GM21825 (cell line): ENCODE data around the gene POTEM.
A peak's percentile ranks its signal among the peaks of the same experiment; 100 is the strongest.
"Not testable (repeated sequence)": the region's sequence is repeated elsewhere in the genome, so short reads cannot be mapped to it uniquely, and the experiment has no call there.

Source experiments
- ATAC-seq: cut with Tn5 transposase; IDR thresholded peaks from one replicate; pipeline ENCODE4 v1.9.1; 2021; ENCODE audit warnings: mild to moderate bottlenecking, moderate library complexity; ENCODE audit not compliant: unreplicated experiment

The POTEM gene

GRCh38 chr14:18967134-18967533 lies at the start of gene POTEM:
Gene POTEM (plus strand): TSS chr14:18967434. CDS start chr14:18967486, 52 bp downstream.
- not testable (repeated sequence) for ATAC-seq

- ATAC-seq, result not testable (repeated sequence)
Measured at GRCh38 chr14:18918345-18918744, 48.9 kb upstream of the POTEM start.

- not testable (repeated sequence) for ATAC-seq
Measured at GRCh38 chr14:18920052-18920451, 47.2 kb upstream of the POTEM start.

DNA sequence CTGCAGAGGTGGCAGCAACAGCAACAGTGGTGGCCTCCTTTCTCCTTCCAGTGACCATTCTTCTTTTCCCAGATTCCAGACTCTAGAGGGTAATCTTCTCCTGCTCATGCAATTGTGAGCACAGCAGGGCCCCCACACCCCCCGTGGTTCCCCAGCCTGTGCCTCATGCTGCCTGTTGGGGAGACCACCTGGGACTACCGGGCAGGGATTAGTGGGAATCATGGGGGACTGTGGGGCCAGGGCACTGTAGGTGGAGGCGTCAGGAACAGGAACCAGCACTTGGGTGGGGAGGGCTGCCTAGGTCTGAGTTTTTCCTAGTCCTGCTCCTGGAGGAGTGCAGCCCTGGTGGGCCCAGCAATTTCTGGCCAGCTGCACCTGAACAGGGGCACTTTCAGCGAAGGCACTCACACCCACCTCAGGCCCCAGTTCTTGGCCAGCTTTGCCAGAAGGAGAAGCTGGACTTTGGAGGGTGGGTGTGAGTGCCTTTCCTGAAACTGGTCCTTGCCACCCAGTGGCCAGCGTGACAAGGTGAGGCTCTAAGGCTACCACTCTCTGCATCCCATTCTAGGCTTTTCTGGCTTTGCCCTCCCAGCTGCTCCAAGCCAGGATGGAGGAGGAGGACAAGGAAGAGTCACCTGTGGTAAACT lies 46.1 kb upstream of the POTEM start:
- ATAC-seq, result not testable (repeated sequence)

DNA sequence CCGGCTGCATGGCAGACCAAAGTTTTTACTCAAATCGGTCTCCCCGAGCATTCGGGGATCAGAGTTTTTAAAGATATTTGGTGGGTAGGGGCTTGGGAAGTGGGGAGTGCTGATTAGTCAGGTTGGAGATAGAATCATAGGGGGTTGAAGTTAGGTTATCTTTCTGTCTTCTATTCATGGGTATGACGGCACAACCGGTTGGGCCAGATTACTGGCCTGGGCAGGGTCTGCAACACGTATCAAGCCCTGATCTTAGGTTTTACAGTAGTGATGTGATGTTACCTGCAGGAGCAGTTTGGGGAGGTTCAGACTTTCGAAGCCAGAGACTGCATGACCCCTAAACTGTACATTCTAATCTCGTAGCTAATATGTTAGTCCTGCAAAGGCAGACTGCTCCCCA lies 30.4 kb upstream of the POTEM start:
- ATAC-seq, result not testable (repeated sequence)

GRCh38 chr14:18938733-18939132 lies 28.5 kb upstream of the POTEM start:
- ATAC-seq, result not testable (repeated sequence)

- ATAC-seq, result not testable (repeated sequence)
Measured at GRCh38 chr14:18949939-18950338, 17.3 kb upstream of the POTEM start.

GRCh38 chr14:18953085-18953484 lies 14.1 kb upstream of the POTEM start:
- not testable (repeated sequence) for ATAC-seq

GRCh38 chr14:18955816-18956215 lies 11.4 kb upstream of the POTEM start:
- ATAC-seq, result not testable (repeated sequence)

DNA sequence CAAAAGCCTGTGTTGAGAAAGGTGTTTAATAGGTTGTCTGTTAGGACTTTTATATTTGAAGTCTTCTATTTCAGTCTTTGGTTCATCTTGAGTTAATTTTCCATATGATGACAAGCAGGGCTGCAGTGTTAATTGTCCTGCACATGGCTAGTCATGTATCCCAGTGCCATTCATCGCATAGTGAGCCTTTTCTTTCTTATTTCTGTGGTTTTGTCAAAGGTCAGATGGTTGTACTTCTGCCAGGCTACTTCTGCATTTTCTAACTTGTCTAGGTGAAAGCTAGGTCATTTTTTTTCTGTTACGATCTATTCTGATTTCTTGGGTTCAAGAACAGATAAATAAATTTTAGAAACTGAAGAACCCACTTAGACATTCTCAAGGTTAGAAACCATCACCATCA lies 5.7 kb upstream of the POTEM start:
- not testable (repeated sequence) for ATAC-seq

GRCh38 chr14:18962143-18962542 lies 5.1 kb upstream of the POTEM start:
- peak; percentile 56 for ATAC-seq

GRCh38 chr14:18963276-18963675 lies 4.0 kb upstream of the POTEM start:
- not testable (repeated sequence) for ATAC-seq

GRCh38 chr14:18964878-18965277 lies 2.4 kb upstream of the POTEM start:
- ATAC-seq, result not testable (repeated sequence)

DNA sequence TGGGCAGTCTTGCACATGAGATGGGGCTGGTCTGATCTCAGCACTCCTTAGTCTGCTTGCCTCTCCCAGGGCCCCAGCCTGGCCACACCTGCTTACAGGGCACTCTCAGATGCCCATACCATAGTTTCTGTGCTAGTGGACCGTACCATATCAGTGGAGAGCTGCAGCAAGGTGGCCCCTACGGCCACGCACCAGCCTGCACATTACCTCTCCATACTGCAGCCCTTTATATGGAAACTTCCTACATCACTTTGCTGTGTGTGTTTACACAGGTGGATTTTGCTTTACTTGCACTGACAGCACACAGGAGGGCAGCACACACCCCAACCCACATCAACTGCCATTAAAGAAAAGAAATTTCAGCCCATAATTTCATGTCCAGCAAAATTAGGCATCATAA lies 35.3 kb downstream of the POTEM start:
- not testable (repeated sequence) for ATAC-seq

DNA sequence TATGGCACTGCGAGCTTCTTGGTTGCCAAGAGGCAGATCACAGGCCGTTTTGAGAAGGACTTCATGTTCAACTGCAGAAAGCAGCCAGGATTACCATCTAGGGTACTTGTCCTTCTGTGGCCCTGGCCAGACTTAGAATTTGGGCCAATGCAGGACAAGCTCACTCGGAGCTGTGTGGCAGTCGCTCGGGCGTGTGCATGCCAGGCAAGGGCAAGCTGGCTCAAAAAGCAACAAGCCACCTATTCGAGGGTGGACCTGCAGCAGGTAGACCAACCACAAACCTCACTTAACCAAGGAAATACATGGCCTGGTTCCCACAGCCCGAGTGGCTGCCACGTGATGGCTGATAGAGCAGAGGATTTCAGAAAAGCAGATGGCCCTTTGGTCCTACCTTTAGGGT lies 39.3 kb downstream of the POTEM start:
- ATAC-seq, result not testable (repeated sequence)

- ATAC-seq, result not testable (repeated sequence)
Measured at GRCh38 chr14:19007678-19008077, 40.4 kb downstream of the POTEM start.

DNA sequence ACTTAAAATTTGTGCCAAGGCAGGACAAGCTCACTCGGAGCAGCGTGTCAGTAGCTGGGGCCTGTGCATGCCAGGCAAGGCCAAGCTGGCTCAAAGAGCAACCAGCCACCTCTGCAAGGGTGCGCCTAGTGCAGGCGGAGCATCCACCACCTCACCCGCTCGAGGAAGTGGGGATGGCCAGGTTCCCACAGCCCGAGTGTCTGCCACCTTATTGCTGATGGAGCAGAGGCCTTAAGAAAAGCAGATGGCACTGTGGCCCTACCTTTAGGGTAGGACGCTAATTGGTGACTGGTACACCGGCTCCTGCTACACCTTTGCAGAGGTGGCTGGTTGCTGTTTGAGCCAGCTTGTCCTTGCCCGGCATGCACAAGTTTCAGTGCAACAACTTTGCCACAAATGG lies 43.8 kb downstream of the POTEM start:
- ATAC-seq, result not testable (repeated sequence)

DNA sequence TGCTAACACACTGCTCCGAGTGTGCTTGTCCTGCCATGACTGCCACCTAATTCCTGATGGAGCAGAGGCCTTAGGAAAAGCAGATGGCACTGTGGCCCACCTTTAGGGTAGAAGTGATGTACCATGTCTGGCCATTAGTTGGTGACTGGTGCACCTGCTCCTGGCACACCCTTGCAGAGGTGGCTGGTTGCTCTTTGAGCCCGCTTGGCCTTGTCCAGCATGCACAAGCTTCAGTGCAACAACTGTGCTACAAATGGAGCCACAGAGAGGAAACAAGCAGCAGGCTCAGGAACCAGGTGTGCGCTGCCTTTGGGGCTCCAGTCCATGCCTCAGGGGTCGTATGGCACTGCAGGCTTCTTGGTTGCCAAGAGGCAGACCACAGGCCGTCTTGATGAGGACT lies 44.5 kb downstream of the POTEM start:
- ATAC-seq, result not testable (repeated sequence)

DNA sequence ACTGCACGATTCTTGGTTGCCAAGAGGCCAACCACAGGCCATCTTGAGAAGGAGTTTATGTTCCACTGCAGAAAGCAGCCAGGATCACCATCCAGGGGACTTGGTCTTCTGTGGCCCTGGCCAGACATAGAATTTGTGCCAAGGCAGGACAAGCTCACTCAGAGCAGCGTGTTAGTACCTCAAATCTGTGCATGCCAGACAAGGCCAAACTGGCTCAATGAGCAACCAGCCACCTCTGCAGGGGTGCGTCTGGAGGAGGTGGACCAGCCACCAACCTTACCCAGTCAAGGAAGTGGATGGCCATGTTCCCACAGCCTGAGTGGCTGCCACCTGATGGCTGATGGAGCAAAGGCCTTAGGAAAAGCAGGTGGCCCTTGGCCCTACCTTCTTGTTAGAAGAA lies 48.0 kb downstream of the POTEM start:
- not testable (repeated sequence) for ATAC-seq

DNA sequence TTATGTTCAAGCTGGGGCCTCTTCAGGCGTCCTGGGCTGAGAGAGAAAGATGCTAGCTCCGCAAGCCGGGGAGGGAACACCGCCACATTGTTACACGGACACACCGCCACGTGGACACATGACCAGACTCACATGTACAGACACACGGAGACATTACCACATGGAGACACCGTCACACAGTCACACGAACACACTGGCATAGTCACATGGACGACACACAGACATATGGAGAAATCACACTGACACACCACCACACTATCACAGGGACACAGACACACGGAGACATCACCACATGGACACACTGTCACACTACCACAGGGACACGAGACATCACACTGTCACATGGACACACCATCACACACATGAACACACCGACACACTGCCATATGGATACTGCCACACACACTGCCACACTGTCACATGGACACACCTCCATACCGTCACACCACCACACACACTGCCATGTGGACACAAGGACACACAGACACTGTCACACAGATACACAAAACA lies 57.9 kb downstream of the POTEM start:
- ATAC-seq, result not testable (repeated sequence)

- ATAC-seq, result not testable (repeated sequence)
Measured at GRCh38 chr14:19026649-19027351, 59.6 kb downstream of the POTEM start.

DNA sequence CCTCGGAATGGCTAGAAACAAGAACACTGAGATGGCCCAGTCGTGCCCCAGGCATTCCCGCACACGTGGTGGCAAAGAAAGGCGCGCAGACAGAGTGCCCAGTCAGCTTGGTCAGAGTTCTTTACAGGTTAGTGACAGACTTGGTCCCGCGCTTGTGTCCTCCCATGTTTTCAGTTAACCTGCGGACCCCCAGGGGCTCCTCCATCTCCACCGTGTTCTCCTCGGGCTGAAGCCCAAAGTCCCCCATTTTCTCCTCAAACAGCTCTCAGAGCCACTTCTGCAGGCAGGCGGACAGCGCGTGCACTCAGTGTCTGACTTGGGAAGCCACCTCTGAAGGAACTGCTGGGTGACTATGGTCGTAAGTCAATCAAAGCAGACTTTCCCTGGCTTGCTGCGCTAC lies 60.7 kb downstream of the POTEM start:
- ATAC-seq, result not testable (repeated sequence)
